T-helper 9 cell (primary cell): ENCODE data around the gene SORD.

Source experiments
- DNase-seq: peaks from one replicate; pipeline ENCODE4 v3.0.0-alpha.2; 2020

The SORD gene

DNA sequence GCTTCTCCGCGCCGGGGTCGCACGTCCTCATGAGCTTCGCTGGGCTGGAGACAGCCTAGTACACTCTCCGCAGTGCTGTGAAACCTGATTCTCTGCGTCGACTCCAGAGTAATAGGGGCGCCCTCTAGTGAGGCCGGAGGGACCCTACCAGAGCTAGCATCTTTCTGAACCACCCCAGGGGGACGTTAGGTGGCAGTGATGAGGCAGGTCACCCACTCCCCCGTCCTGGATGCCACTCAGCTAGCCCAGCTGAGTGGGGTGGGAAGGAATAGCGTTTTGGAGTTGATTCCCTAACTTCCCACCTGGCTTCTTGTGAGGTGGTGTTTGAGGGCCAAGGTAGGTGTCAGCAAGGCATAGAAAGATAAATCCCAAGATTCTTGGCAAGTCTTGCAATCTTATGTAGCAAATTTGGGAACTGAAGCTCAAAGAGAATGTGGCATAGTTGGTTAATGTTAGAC is 95.2 kb downstream of the SORD start:
- DNase-seq, result peak; percentile 74

- no peak for DNase-seq
These were observed 96.0 kb downstream of the SORD start for GRCh38 chr15:45118996-45119395.

DNA sequence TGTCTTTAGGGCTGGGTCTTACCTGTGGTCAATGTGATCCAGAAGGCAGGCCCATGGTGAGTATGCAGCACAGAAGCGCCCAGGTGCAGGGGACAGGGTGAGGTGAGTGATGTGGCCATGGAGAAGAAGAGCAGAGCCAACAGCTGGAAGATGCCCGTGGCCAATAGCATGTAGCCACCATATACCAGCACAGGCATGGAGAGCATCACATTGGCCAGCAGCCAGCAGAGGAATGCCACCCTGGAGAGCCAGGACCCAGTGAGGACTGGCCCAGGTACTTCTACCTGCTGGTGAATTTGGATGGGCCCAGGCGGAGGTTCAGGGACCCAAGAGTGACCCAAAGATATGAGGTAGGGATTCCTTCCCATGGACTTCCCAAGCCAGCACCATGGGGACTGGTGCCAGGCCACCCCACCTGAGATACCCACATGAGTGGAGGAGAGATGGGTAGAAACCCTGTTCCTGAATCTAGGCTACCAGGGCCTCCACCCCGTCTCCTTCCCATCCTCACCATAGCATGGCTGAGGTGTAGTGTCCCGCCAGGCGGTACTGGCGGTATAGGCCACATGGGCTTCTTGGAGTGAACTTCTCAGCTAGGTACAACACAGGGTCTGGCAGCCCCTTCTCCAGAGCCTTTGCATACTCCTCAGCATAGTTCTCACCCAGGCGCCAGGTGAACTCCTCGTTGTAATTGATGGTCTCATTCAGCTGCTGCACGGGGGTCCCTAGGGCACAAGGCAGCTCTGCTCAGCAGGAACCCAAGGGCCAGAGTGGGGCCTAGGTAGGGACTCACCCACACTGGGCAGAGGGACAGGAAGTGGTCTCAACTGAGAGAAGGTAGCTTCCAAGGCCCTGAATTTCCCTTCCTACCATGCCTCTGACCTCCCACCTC is 97.3 kb downstream of the SORD start:
- no peak for DNase-seq

DNA sequence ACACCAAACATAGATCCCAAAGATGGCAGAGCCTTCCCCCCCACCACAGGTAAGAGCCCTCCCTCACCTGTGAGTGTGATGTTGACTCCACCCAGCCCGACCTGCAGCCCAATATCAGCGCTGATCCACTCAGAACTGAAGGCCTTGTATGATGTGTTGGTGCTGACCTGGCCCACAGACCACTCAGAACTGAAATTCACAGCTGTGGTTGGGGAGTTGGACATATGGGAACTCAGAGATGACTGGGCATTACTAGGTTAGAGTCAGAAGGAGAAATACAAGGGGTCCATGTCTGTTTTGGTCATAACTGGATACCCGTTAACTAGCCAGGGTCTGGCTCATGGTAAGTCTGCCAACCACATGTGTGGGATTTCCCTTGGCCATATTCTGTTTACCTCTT is 98.0 kb downstream of the SORD start:
- no peak for DNase-seq

GRCh38 chr15:45121706-45122417 is 98.9 kb downstream of the SORD start:
- DNase-seq, result no peak

GRCh38 chr15:45122719-45123118 is 99.7 kb downstream of the SORD start:
- no peak for DNase-seq

DNA sequence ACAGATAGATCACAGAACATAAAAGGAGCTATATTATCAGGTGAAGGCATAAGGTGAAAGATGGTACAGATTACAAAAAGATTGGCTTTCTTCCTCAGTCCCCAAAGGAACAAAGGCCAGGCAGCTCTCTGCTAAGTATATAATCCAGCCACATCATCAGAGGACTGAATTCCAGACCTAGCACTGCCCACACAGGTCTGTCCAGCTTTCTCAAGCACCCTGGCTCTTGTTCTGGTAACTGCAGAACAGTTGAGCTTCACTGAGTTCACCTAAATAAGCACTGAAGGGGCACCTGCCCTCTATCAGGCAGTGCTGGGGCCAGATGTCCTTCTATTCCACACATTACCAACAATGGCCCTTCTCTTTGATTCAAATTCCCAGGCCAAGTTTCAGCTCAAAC is 100.4 kb downstream of the SORD start:
- no peak for DNase-seq

DNA sequence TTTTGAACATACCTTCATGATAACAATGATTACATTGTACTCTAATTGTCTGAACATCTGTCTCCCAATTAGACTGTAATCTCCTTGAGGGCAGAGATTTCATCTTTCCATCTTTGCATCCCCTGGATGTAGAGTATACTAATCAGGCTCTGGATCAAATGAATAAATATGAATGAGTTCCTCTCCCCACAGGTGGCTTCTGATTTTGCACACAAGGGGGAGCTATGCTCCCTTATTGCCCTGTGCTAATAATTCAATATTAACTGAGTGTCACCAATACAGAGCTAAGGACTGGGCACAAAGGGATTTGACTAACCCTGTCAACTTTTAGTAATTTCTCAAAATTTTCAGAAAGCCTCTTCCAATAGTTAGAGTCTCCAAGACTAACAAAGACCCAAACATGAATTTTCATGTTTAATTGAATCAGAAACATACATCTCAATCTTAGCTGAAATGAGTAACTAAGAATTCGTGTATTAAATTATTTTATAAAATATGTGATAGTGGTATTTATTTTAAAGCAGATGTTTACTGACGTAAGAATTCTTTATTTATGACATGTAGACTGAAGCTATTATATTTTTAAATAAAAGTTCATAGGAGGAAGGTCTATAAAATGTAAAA is 103.7 kb downstream of the SORD start:
- peak; percentile 19 for DNase-seq
